OCI-LY1 (cell line): ENCODE measurements around the gene RAB4A.

Experiments used
- H2AFZ ChIP-seq: fragments of 200-600 bp; sonication (generic), shearing (Covaris generic); 2 replicates; pipeline ENCODE4 v1.6.0; 2014; ENCODE audit warnings: antibody characterized with exemption, mild to moderate bottlenecking, low read length
- H3F3A ChIP-seq: fragments of 200-600 bp; sonication (generic), shearing (Covaris generic); 2 replicates; pipeline ENCODE4 v1.6.0; 2014; ENCODE audit warnings: mild to moderate bottlenecking, antibody characterized with exemption, low read length, moderate library complexity; ENCODE audit not compliant: insufficient read depth
- H3K27ac ChIP-seq: fragments of 200-600 bp; sonication (generic); 2 replicates; pipeline ENCODE4 v1.5.1; 2014; ENCODE audit warnings: low read length, mixed run types, mild to moderate bottlenecking, low read depth; ENCODE audit not compliant: poor library complexity, severe bottlenecking
- H3K27me3 ChIP-seq: fragments of 200-600 bp; sonication (generic); 2 replicates; pipeline ENCODE4 v1.6.0; 2014; ENCODE audit warnings: antibody characterized with exemption, mild to moderate bottlenecking, low read length, moderate library complexity; ENCODE audit not compliant: insufficient read depth
- H3K36me3 ChIP-seq: fragments of 200-600 bp; sonication (generic); 2 replicates; pipeline ENCODE4 v1.6.1; 2014; ENCODE audit warnings: mild to moderate bottlenecking, antibody characterized with exemption, low read length, moderate library complexity, mixed read lengths; ENCODE audit not compliant: insufficient read depth
- H3K4me1 ChIP-seq: fragments of 200-600 bp; sonication (generic); 2 replicates; pipeline ENCODE4 v1.5.1; 2014; ENCODE audit warnings: mild to moderate bottlenecking, low read length, moderate library complexity; ENCODE audit not compliant: insufficient read depth, severe bottlenecking
- H3K4me2 ChIP-seq: fragments of 200-600 bp; sonication (generic), shearing (Covaris generic); 2 replicates; pipeline ENCODE4 v1.6.1; 2014; ENCODE audit warnings: low read length
- H3K4me3 ChIP-seq: fragments of 200-600 bp; sonication (generic); 2 replicates; pipeline ENCODE4 v1.5.1; 2014; ENCODE audit warnings: low read length, low read depth, mild to moderate bottlenecking, mixed read lengths; ENCODE audit not compliant: poor library complexity, severe bottlenecking
- H3K79me2 ChIP-seq: fragments of 200-600 bp; shearing (Covaris generic); 2 replicates; pipeline ENCODE4 v1.6.1; 2016; ENCODE audit warnings: mixed run types, low read length, mixed read lengths; ENCODE audit not compliant: insufficient read depth
- H3K9ac ChIP-seq: fragments of 200-600 bp; sonication (generic), shearing (Covaris generic); 2 replicates; pipeline ENCODE4 v1.6.1; 2014; ENCODE audit warnings: mild to moderate bottlenecking, low read length, mixed read lengths
- H3K9me2 ChIP-seq: fragments of 200-600 bp; sonication (generic), shearing (Covaris generic); 2 replicates; pipeline ENCODE4 v1.6.1; 2014; ENCODE audit warnings: low read depth, mild to moderate bottlenecking, low read length, mixed read lengths
- H3K9me3 ChIP-seq: fragments of 200-600 bp; shearing (Covaris generic); 2 replicates; pipeline ENCODE4 v1.6.1; 2014; ENCODE audit warnings: low read length, mixed read lengths
- H4K20me1 ChIP-seq: fragments of 200-600 bp; sonication (generic), shearing (Covaris generic); 2 replicates; pipeline ENCODE4 v1.6.0; 2016; ENCODE audit warnings: mild to moderate bottlenecking, low read length; ENCODE audit not compliant: insufficient read depth
- EZH2 ChIP-seq: fragments of 200-600 bp; sonication (generic), shearing (Covaris generic); IDR thresholded peaks from 2 replicates; pipeline ENCODE4 v1.8.0; 2017; ENCODE audit warnings: borderline replicate concordance, mixed run types, mild to moderate bottlenecking, antibody characterized with exemption, low read length, moderate library complexity, mixed read lengths
- TF ChIP-seq, protein P1 (sequence below): fragments of 200-600 bp; sonication (generic), shearing (Covaris generic); IDR thresholded peaks from 2 replicates; pipeline ENCODE4 v1.5.1; 2017; ENCODE audit warnings: mild to moderate bottlenecking, antibody characterized with exemption, low read length, moderate library complexity, mixed read lengths

RAB4A gene

DNA sequence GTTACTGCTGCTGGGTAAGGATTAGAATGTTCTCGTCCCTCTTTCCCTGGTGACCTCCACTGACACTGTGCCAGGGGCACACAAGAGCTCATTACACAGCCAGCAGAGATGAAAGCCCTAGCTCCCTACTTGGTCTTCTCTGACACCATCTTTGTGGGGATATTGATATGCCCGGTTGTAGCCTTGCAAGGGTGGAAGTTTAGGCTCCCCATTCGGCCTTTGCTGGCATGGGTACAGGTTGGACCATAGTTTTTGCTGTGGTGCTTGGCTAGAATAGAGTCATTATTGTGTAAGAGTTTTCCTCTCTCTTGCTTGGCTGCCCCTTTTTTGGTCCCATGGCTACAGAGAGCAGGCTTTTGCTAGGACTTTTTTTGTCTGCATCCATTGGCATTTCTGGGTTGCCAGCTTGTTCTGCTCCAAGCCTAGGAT is 12.3 kb downstream of the RAB4A start:
- no peaks in the 10 kb centered on the region for H4K20me1 ChIP-seq
- H3K4me3 ChIP-seq = no peak overlapping the region
- 0 out of 2 replicates have a peak, but pooled peaks cover 4% of the 10 kb centered on the region for H3K36me3 ChIP-seq
- H3K4me2 ChIP-seq = no peak overlapping the region
- H3K27ac ChIP-seq = no peak overlapping the region
- peaks cover 29% of the 10 kb centered on the region for H3K79me2 ChIP-seq
- no peaks in the 10 kb centered on the region for H3K4me1 ChIP-seq
- no peak for TF ChIP-seq EZH2
- TF ChIP-seq, protein P1, sequence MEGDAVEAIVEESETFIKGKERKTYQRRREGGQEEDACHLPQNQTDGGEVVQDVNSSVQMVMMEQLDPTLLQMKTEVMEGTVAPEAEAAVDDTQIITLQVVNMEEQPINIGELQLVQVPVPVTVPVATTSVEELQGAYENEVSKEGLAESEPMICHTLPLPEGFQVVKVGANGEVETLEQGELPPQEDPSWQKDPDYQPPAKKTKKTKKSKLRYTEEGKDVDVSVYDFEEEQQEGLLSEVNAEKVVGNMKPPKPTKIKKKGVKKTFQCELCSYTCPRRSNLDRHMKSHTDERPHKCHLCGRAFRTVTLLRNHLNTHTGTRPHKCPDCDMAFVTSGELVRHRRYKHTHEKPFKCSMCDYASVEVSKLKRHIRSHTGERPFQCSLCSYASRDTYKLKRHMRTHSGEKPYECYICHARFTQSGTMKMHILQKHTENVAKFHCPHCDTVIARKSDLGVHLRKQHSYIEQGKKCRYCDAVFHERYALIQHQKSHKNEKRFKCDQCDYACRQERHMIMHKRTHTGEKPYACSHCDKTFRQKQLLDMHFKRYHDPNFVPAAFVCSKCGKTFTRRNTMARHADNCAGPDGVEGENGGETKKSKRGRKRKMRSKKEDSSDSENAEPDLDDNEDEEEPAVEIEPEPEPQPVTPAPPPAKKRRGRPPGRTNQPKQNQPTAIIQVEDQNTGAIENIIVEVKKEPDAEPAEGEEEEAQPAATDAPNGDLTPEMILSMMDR = no peak
- no peaks in the 10 kb centered on the region for H3K9me2 ChIP-seq
- no peaks in the 10 kb centered on the region for H3F3A ChIP-seq
- no peaks in the 10 kb centered on the region for H3K27me3 ChIP-seq
- H2AFZ ChIP-seq = no peak overlapping the region
- 0 out of 2 replicates have a peak, but pooled peaks cover 3% of the 10 kb centered on the region for H3K9me3 ChIP-seq
- H3K9ac ChIP-seq = no peak overlapping the region

DNA sequence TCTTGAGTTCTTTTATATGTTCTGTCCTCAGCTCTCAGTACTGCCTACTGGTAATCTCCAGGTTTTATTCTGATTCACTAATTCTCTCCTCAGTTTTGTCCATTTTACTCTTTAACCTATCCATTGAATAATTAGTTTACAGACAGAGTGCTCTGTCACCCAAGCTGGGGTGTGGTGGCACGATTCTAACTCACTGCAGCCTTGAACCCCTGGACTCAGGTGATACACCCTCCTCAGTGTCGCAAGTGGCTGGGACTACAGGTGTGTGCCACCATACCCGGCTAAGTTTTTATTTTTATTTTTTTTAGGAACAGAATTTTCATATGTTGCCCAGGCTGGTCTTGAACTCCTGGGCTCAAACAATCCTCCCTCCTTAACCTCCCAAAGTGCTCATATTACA is 14.0 kb downstream of the RAB4A start:
- Histone ChIP-seq H3K79me2 (peaks cover 29% of the 10 kb centered on the region), H4K20me1 (no peaks in the 10 kb centered on the region), H3K4me3 (no peak overlapping the region), H2AFZ (no peak overlapping the region), H3K27me3 (no peaks in the 10 kb centered on the region), H3K9me3 (0 out of 2 replicates have a peak, but pooled peaks cover 3% of the 10 kb centered on the region), H3K4me1 (no peaks in the 10 kb centered on the region), H3K9me2 (no peaks in the 10 kb centered on the region), H3K36me3 (peaks cover 8% of the 10 kb centered on the region; the same call in 1 of the 2 replicates), H3K4me2 (no peak overlapping the region), H3K9ac (no peak overlapping the region), H3K27ac (no peak overlapping the region), H3F3A (no peaks in the 10 kb centered on the region)
- no peak for TF ChIP-seq EZH2
- TF ChIP-seq, protein P1 = no peak

DNA sequence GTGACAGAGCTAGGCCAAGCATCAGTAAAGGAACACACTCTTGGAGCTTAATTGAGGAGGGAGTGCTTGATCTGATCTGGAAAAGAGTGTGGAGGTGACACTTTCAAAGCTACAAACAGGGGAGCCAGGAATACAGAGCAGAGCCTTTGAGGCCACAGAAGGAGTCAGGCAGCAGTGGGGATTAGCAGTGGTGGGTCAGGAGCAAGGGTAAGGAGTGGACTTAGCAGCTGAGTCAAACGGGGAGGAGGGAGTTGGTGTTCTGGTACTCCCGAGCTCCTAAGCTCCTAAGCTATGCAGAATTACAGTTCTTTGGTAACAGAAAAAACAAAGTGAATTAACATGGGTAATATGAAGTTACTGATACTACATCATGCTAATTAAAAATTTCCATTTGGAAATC is 14.5 kb downstream of the RAB4A start:
- H3K36me3 ChIP-seq = peaks cover 14% of the 10 kb centered on the region; the same call in 1 of the 2 replicates
- H3K9me3 ChIP-seq = 0 out of 2 replicates have a peak, but pooled peaks cover 3% of the 10 kb centered on the region
- H3K27me3 ChIP-seq = no peaks in the 10 kb centered on the region
- H3K27ac ChIP-seq = no peak overlapping the region
- no peaks in the 10 kb centered on the region for H4K20me1 ChIP-seq
- peaks cover 28% of the 10 kb centered on the region for H3K79me2 ChIP-seq
- H3K9me2 ChIP-seq = no peaks in the 10 kb centered on the region
- no peak overlapping the region for H3K4me3 ChIP-seq
- TF ChIP-seq EZH2 = no peak
- TF ChIP-seq, protein P1 = no peak
- no peak overlapping the region for H2AFZ ChIP-seq
- no peaks in the 10 kb centered on the region for H3F3A ChIP-seq
- no peaks in the 10 kb centered on the region for H3K4me1 ChIP-seq
- H3K9ac ChIP-seq = no peak overlapping the region
- no peak overlapping the region for H3K4me2 ChIP-seq
